Lung (tissue), 12 donors: ENCODE measurements around the gene GP1BA. TPM values are rescaled to one million over a fixed set of nuclear protein-coding genes. Genes with fewer than 3 reads are reported as not detected.

Experiments
- ATAC-seq: fragments of 200-7000 bp; cut with Tn5 transposase; one replicate; pipeline ENCODE4 v1.9.1; 2020; ENCODE audit warnings: moderate number of reproducible peaks; ENCODE audit not compliant: insufficient read depth, low FRiP score
- DNase-seq, 3 donors: peaks; one replicate each; pipeline ENCODE4 v3.0.0-alpha.2; 2013 to 2017
- H3K27ac ChIP-seq, 2 donors: one replicate each; pipeline ENCODE4 v1.5.1; 2013; ENCODE audit warnings: mild to moderate bottlenecking in 2 of 2, moderate library complexity in 2 of 2, control low read depth in 1 of 2, inconsistent platforms in 1 of 2, low read depth in 1 of 2, low read length in 1 of 2
- H3K27me3 ChIP-seq, 3 donors: one replicate each; pipeline ENCODE4 v1.5.1; 2013; ENCODE audit warnings: low read length in 2 of 3; ENCODE audit not compliant: control insufficient read depth in 3 of 3, insufficient read depth in 3 of 3
- H3K36me3 ChIP-seq, 4 donors: one replicate each; pipeline ENCODE4 v1.5.1; 2013; ENCODE audit warnings: low read length in 4 of 4, mild to moderate bottlenecking in 1 of 4, moderate library complexity in 1 of 4; ENCODE audit not compliant: control insufficient read depth in 4 of 4, insufficient read depth in 4 of 4
- H3K4me1 ChIP-seq, 5 donors: one replicate each; pipeline ENCODE4 v1.5.1; 2013; ENCODE audit warnings: low read length in 5 of 5, mild to moderate bottlenecking in 2 of 5, moderate library complexity in 1 of 5; ENCODE audit not compliant: control insufficient read depth in 5 of 5, insufficient read depth in 5 of 5
- H3K4me3 ChIP-seq: one replicate; pipeline ENCODE4 v1.5.1; 2013; ENCODE audit warnings: mild to moderate bottlenecking, control low read depth, moderate library complexity
- H3K9ac ChIP-seq, 2 donors: one replicate each; pipeline ENCODE4 v1.5.1; 2013; ENCODE audit warnings: low read length in 2 of 2, control low read depth in 1 of 2; ENCODE audit not compliant: insufficient read depth in 1 of 2
- H3K9me3 ChIP-seq, 4 donors: one replicate each; pipeline ENCODE4 v1.5.1; 2013; ENCODE audit warnings: low read length in 3 of 4, mild to moderate bottlenecking in 1 of 4, moderate library complexity in 1 of 4; ENCODE audit not compliant: control insufficient read depth in 4 of 4, insufficient read depth in 3 of 4
- CTCF ChIP-seq: IDR thresholded peaks from 2 replicates; pipeline ENCODE4 v1.5.1; 2012; ENCODE audit warnings: mild to moderate bottlenecking; ENCODE audit errors: control extremely low read depth, extremely low read depth
- WGBS, 2 donors: extraction: QIAGEN DNeasy Blood & Tissue Kit; methylation state at CpG; one replicate each; pipeline ENCODE4 v1.1.7; 2013; 5-methylcytosine and 5-hydroxymethylcytosine counted together
- polyA plus RNA-seq, 2 donors: library from polyadenylated mRNA; stranded (reverse); fragments of 200-250 nt; gene quantifications; one replicate each; pipeline ENCODE4 v1.2.1, GENCODE V29; 2013
- total RNA-seq, 2 donors: library from RNA; depleted of rRNA in 1 of 2; stranded (reverse); fragments of >200 nt in 1 of 2; gene quantifications; one replicate each; pipeline ENCODE4 v1.2.1, GENCODE V29; 2014 to 2021
- donor health status: control.
- donor health status: control.
- donor health status: Bipolar disorder and iron deficiency.
- donor health status: healthy.
- donor health status: DM: yes; HTN: yes; CAD: no.

The GP1BA gene
- total and polyA plus RNA-seq, 4 donors: 0.18 to 1.4 (median 0.60) TPM

- Histone ChIP-seq H3K27me3 (no peaks in the 10 kb centered on the region), H3K36me3 (peaks cover 7 to 15% (median 9%) of the 10 kb centered on the region in 4 donors), H3K9me3 (no peaks in the 10 kb centered on the region), H3K27ac (peak overlapping the region; percentile 94 to 98), H3K9ac (peak overlapping the region in 1 of 2 donors; percentile 12), H3K4me3 (peak overlapping the region; percentile 28), H3K4me1 (peaks cover 2 to 30% (median 16%) of the 10 kb centered on the region in 5 donors)
- 4% methylated on average over 43 to 52 of the region's 52 CpGs for WGBS, 2 donors
- TF ChIP-seq CTCF: no peak
- ATAC-seq: peak; percentile 16
- peak; percentile 49 to 67 (median 62) for DNase-seq
Observed at GRCh38 chr17:4950075-4950745, 18.1 kb downstream of the GP1BA start.

GRCh38 chr17:4950746-4951204 is 18.7 kb downstream of the GP1BA start, which contains the start of gene ENO3:
ENO3 (plus strand) TSS chr17:4951119; CDS start chr17:4951830, 711 bp downstream.
- Histone ChIP-seq H3K27ac (peak within 1 kb of the TSS; percentile 94 to 98), H3K4me1 (peaks cover 2 to 30% (median 11%) of the 10 kb centered on the region in 5 donors), H3K9ac (peak within 1 kb of the TSS in 1 of 2 donors; percentile 12), H3K9me3 (no peaks in the 10 kb centered on the region), H3K4me3 (peak within 1 kb of the TSS; percentile 28), H3K27me3 (no peaks in the 10 kb centered on the region), H3K36me3 (peaks cover 3 to 10% (median 5%) of the 10 kb centered on the region in 4 donors)
- DNase-seq (peak in 1 of 3 donors; percentile 24), ATAC-seq (no peak)
- no peak for TF ChIP-seq CTCF
- WGBS, 2 donors: 41 to 54% methylated on average over 5 to 7 of the region's 7 CpGs

- H3K4me1 ChIP-seq: peaks cover 0 to 24% (median 8%) of the 10 kb centered on the region in 5 donors
- ATAC-seq: no peak
Observed at GRCh38 chr17:4951486-4951885, 19.4 kb downstream of the GP1BA start.

More at GRCh38 chr17:4951486-4951885, 19.4 kb downstream of the GP1BA start:
- no peak overlapping the region for H3K4me3 ChIP-seq
- no peaks in the 10 kb centered on the region for H3K9me3 ChIP-seq
- peak overlapping the region in 1 of 2 donors; percentile 98 for H3K27ac ChIP-seq
- TF ChIP-seq CTCF: no peak
- peaks cover 0 to 4% (median 2%) of the 10 kb centered on the region in 4 donors for H3K36me3 ChIP-seq
- DNase-seq: no peak
- WGBS, 2 donors: 82 to 86% methylated on average over 3 of the region's 3 CpGs
- H3K9ac ChIP-seq: no peak overlapping the region
- no peaks in the 10 kb centered on the region for H3K27me3 ChIP-seq
